HL-60/S4 treated with retinoic acid at 250 ng/mL for 4 days and 3 days (cell line): Measurements from ENCODE around the gene ONECUT2.

Experiments
- in situ Hi-C: fragments of 300-500 bp; cut with MboI; formaldehyde crosslinking; loops from 2 replicates; pipeline ENCODE4 v1.7.0; 2022; ENCODE audit warnings: low sequenced_read_pairs

Gene ONECUT2

GRCh38 chr18:57523171-57523956 is 88.2 kb downstream of the ONECUT2 start:
- in situ Hi-C loops: no loop called here

GRCh38 chr18:57527556-57528229 is 92.5 kb downstream of the ONECUT2 start:
- in situ Hi-C loops: no loop called here

- in situ Hi-C loops: no loop called here
These were observed 94.0 kb downstream of the ONECUT2 start for GRCh38 chr18:57529151-57529550.

- in situ Hi-C loops: no loop called here
These were observed 98.1 kb downstream of the ONECUT2 start for GRCh38 chr18:57533006-57533867.

- in situ Hi-C loops: no loop called here
These were observed 98.8 kb downstream of the ONECUT2 start for GRCh38 chr18:57533868-57534510.

- in situ Hi-C loops: no loop called here
These were observed 99.3 kb downstream of the ONECUT2 start for GRCh38 chr18:57534511-57534909.

GRCh38 chr18:57538614-57539013 is 103.4 kb downstream of the ONECUT2 start:
- in situ Hi-C loops: no loop called here

GRCh38 chr18:57539702-57540101 is 104.5 kb downstream of the ONECUT2 start:
- in situ Hi-C loops: no loop called here
